Lower leg skin (tissue), 4 donors: ENCODE measurements around the gene HRH1. TPM values are rescaled to one million over a fixed set of nuclear protein-coding genes. Genes with fewer than 3 reads are reported as not detected.

Experiments
- DNase-seq, 2 donors: peaks; one replicate each; pipeline ENCODE4 v3.0.0-alpha.2; 2019; ENCODE audit warnings: low spot score in 2 of 2
- H3K4me3 ChIP-seq: fragments of 200-600 bp; sonication (generic); 2 replicates; pipeline ENCODE4 v1.5.1; 2017; ENCODE audit warnings: mild to moderate bottlenecking, low read depth; ENCODE audit not compliant: poor library complexity, severe bottlenecking
- CTCF ChIP-seq, 3 donors: fragments of 450-650 bp; IDR thresholded peaks; one replicate each; pipeline ENCODE4 v1.5.1; 2016; ENCODE audit warnings: antibody characterized with exemption in 3 of 3, mild to moderate bottlenecking in 3 of 3, moderate library complexity in 2 of 3
- POLR2A ChIP-seq, 2 donors: fragments of 450-650 bp; IDR thresholded peaks; one replicate each; pipeline ENCODE4 v1.6.1; 2016 to 2017; ENCODE audit warnings: antibody characterized with exemption in 2 of 2, mild to moderate bottlenecking in 1 of 2, moderate library complexity in 1 of 2
- WGBS, 2 donors: methylation state at CpG; one replicate each; pipeline ENCODE4 v1.1.5; 2018; 5-methylcytosine and 5-hydroxymethylcytosine counted together
- intact Hi-C: fragments of 100-400 bp; cut with DNase I; formaldehyde crosslinking; loops from one replicate; pipeline ENCODE4 v1.15.0; 2023; ENCODE audit warnings: low total_unique reads
- total RNA-seq, 4 donors: library from RNA; depleted of rRNA; stranded (reverse); fragments of >200 nt; gene quantifications; one replicate each; pipeline ENCODE4 v1.1.0, GENCODE V29; 2016

Gene HRH1
- total RNA-seq, 4 donors from 2014 or later = 6.4 to 19.8 (median 10.1) TPM

- DNase-seq = peak in 1 of 2 donors; percentile 18
- H3K4me3 ChIP-seq = no peak overlapping the region
- intact Hi-C loops = loop anchor here (5.0 kb wide), 1 partner anchor 1780 kb away; no protein-coding TSS in a partner anchor
- 56 to 69% methylated on average over 6 of the region's 6 CpGs for WGBS, 2 donors
- no peak for TF ChIP-seq CTCF (IDR thresholded peaks at IDR 0.05)
- TF ChIP-seq POLR2A (IDR thresholded peaks at IDR 0.05) = no peak
Observed at GRCh38 chr3:11146773-11147660, 7.3 kb upstream of the HRH1 start.

- no peak for DNase-seq
- WGBS, 2 donors = 87 to 94% methylated on average over 6 to 7 of the region's 7 CpGs
- TF ChIP-seq POLR2A (IDR thresholded peaks at IDR 0.05) (no peak), CTCF (IDR thresholded peaks at IDR 0.05) (no peak)
- H3K4me3 ChIP-seq = no peak overlapping the region
- intact Hi-C loops = loop anchor here (10.0 kb wide), 1 partner anchor 185 kb away; no protein-coding TSS in a partner anchor
Observed at GRCh38 chr3:11150256-11150655, 4.0 kb upstream of the HRH1 start.

- intact Hi-C loops = loop anchor here (10.0 kb wide), 1 partner anchor 182 kb away; no protein-coding TSS in a partner anchor
- no peak for DNase-seq
- H3K4me3 ChIP-seq = no peak overlapping the region
- WGBS, 2 donors = 73 to 75% methylated on average over 2 of the region's 2 CpGs
- TF ChIP-seq POLR2A (IDR thresholded peaks at IDR 0.05) (no peak), CTCF (IDR thresholded peaks at IDR 0.05) (no peak)
Observed at GRCh38 chr3:11152301-11152700, 2.0 kb upstream of the HRH1 start.

GRCh38 chr3:11154953-11155325 lies 646 bp downstream of the HRH1 start:
- peak overlapping the region; percentile 38 for H3K4me3 ChIP-seq
- TF ChIP-seq CTCF (IDR thresholded peaks at IDR 0.05) = no peak
- no peak for TF ChIP-seq POLR2A (IDR thresholded peaks at IDR 0.05)
- 4 to 5% methylated on average over 4 to 9 of the region's 10 CpGs for WGBS, 2 donors
- intact Hi-C loops = loop anchor here (10.0 kb wide), 1 partner anchor 180 kb away; no protein-coding TSS in a partner anchor
- DNase-seq = no peak

GRCh38 chr3:11155341-11156025 lies 1.2 kb downstream of the HRH1 start:
- TF ChIP-seq POLR2A (IDR thresholded peaks at IDR 0.05) (no peak), CTCF (IDR thresholded peaks at IDR 0.05) (no peak)
- peak; percentile 71 to 94 for DNase-seq
- intact Hi-C loops = loop anchor here (10.0 kb wide), 1 partner anchor 179 kb away; no protein-coding TSS in a partner anchor
- 3 to 5% methylated on average over 8 of the region's 8 CpGs for WGBS, 2 donors
- no peak overlapping the region for H3K4me3 ChIP-seq
